ENCODE measurements around the gene DLL4.
A peak's percentile ranks its signal among the peaks of the same experiment; 100 is the strongest.

Gene DLL4

GRCh38 chr15:40906091-40906990 lies 22.8 kb upstream of the DLL4 start:
- peak; percentile 62 for DNase-seq (ENCODE audit: low read depth)

GRCh38 chr15:40906991-40907802 lies 21.9 kb upstream of the DLL4 start:
- no peak for DNase-seq (ENCODE audit: low read depth)

DNA sequence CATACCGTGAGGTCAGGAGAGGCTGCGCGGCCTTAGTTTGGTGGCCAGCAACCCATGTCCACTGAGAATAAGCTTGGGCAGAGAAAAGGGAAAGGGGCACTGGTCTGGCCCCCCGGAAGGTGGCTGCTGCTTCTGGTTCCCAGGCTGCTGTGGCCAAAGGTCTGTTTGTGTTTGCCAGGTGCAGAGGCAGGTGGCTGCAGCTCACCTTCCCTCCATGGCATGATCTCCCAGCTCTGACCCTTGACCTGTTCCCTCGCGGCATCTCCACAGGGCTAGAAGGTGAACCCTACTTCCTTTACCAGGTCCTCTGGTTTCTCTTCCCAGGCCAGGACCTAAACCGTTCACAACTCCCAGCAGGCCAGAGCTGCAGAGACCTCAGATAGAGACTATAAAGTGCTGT lies 21.0 kb upstream of the DLL4 start:
- no peak for DNase-seq (ENCODE audit: low read depth)

DNA sequence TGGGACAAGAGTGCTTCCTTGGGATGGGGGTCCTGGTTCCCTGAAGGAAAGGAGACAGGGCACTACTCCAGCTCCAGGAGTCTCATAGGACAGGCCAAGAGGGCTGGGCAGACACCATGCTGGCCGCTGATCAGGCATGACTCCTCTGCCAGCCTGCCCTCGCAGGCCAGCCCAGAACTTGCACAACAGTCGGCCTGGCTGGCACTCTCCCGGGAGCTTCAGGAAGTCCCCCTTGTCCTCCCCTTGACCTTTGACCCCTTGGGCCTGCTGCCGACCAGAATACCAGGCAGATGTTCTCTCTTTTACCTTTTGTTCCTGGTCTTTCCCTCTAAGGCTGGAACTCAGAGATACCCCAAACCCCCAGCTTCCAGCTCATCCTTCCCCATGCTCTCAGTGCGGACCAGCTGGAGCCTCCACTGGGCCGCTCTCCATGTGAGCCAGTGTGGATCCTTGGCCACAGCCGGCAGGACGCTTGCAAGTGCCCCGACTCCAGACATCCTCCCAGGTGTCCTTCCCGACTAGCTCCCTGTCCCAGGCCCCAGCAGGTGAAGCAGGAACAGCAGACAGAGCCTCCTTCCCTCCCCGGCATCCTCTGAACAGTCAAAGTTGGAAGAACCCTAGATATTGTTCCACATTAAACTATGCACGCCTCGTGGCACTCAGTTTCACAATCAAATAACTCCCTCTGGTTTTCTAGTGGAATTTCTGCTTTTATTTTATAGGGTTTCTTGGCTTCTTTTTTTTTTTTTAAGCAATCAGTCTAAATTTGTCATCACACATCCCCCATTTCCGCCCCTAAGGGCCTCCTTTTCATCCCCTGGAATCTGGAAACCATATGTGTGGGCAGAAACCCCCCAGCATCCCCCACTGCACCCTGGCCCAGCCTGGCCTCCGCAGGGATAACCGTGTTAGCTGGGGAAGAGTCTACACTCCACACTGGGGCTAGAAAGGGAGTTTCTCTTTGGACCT lies 19.2 kb upstream of the DLL4 start:
- DNase-seq (ENCODE audit: low read depth): no peak

- no peak for DNase-seq (ENCODE audit: low read depth)
Observed at GRCh38 chr15:40911141-40911540, 18.0 kb upstream of the DLL4 start.

- DNase-seq (ENCODE audit: low read depth): no peak
Observed at GRCh38 chr15:40911693-40912092, 17.4 kb upstream of the DLL4 start.

- DNase-seq (ENCODE audit: low read depth): no peak
Observed at GRCh38 chr15:40912478-40912877, 16.7 kb upstream of the DLL4 start.

DNA sequence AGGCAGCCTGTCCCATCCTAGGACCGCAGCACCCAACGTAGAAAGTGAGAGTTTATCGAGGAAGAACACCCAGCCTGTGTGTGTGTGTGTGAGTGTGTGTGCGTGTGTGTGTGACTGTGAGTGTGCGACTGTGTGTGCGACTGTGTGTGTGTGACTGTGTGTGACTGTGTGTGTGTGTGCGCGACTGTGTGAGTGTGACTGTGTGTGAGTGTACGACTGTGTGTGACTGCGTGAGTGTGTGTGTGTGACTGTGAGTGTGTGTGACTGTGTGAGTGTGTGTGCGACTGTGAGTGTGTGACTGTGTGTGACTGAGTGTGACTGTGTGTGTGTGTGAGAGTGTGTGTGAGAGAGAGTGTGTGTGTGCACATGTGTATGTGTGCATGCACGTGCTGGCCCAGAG lies 15.1 kb upstream of the DLL4 start:
- DNase-seq (ENCODE audit: low read depth): no peak

DNA sequence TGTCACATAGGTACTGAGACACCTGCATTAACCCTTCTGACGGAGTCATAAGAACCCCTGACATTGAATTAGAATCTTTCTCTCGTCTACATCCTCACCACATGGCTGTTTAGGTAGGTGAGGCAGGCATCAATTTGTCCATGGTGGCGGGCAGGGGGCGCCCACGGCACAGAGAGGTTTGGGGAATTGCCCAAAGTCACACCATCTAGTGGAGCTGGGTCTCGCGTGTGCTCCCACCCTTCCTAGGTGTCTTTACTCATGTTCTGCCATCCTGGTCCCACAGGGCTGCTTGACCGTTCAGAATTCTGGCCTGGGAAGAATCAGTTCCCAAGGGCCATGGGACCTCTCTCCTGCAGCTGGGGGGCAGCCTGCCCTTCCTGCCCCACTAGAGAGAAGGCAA lies 14.7 kb upstream of the DLL4 start:
- DNase-seq (ENCODE audit: low read depth): no peak

- no peak for DNase-seq (ENCODE audit: low read depth)
Observed at GRCh38 chr15:40915116-40915661, 14.0 kb upstream of the DLL4 start.

DNA sequence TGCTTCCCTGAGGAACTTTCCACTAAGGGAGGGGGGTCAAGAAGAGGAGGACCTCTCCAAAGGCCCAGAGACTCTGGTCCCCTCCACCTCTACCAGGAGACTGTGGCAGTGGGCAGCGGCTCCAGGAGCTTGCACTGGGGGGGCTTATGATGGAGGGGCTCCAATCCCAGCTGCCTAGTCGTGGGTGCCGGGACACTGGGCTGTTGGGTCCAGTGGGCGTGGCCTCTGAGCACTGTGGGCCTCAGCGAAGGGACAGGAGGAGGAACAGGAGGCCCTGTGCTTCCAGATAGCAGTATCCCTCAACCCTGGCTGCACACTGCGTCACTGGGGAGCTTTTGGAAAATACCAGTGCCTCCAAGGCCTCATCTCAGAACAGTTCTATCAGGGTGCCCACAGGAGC lies 13.5 kb upstream of the DLL4 start:
- DNase-seq (ENCODE audit: low read depth): no peak

DNA sequence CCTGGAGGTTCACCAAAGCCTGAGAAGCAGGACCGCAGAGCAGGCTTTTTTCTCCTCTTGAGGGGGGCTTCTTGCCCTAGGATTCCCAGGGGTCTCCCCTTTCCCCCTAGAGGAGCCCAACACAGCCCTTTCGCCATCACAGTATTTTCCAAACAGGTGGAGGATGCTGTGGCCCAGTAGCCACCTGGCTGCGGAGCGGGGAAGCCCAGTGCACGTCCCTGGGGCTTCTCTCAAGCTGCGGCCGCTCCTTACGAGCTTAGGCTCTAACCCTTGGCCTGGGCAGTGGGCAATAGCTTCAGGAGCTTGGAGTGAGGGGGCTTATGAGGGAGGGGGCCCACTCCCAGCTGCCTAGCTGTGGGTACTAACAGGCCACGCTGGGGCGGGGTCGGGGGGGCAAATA lies 11.6 kb upstream of the DLL4 start:
- DNase-seq (ENCODE audit: low read depth): no peak

DNA sequence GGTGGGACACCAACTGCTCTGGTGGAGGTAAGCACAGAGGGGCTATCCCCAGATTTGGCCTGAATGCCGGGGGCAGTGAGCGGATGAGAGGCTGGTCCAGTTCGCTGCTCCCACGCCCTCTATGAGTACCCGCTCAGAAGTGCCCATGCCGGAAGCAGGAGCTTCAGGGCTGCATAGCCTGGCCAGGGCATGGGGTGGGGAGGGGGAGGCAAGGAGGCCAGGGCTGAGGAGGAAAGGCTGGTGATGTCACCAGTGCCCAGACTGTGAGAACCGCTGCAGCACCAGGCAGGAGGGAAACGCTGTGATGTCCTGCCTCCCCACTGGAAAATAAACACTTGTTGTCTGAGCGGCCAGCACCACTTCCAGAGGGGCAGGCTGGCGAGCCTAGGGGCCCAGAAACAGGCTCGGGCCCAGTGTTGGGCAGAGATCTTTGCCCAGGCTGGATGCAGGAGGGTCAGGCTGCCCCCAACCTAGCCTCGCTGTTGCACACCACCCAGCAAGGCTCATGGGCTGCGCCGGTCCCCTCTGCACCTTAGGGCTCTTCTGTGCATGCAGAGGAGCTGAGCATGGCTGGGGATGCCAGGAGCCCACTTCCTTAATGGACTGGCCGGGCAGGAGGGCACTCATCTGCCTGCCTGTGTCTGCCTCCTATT lies 10.9 kb upstream of the DLL4 start:
- DNase-seq (ENCODE audit: low read depth): no peak

GRCh38 chr15:40918799-40919392 lies 10.2 kb upstream of the DLL4 start:
- DNase-seq (ENCODE audit: low read depth): no peak

DNA sequence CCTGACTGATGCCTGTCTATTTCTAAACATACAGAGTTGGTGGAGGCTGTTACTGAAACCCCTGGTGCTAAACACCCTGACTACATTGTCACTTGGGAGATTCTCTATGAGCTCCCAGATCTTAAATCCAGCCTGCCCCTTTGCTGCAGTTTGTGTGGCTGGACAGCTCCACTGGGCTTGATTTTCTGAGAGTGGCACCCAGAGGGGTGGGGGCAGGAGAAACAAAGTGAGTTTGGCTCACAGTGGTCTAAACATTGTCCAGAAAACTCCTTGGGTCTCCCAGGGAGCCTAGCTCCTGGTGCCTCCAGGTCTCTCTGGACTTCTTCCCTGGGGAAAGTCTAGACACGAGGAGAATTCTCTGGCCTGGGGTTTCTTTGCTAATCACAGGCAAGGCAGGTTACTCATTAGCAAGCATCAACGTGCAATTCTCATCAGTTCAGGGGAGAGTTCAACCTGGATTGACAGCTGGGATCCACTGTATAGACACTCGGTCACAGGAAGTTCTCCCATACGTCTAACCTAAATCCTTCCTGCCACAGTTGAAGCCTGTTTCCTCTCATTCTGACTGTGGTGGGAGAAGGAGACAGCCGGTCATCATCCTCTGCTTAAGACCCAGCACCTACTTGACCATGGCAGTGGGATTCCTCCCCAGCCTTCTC lies 7.1 kb upstream of the DLL4 start:
- no peak for DNase-seq (ENCODE audit: low read depth)

DNA sequence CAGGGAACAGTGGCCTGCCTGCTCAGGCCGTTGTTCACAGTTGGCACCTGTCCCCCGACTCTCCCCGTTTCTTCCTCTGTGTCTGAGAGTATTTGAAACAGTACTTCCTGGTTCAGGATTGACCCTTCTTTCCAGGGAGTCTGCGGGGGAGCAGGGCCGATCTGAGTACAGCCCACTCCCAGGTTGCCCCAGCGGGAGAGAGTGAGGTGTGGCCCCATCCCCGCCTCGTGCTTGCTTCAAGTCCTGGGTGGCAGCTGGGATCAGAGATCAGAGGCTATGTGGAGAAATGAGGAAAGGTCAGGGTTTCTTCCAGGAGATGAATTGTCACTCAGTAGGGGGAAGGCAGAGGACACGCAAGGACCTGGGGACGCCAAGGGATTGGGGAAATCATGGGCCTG lies 6.5 kb upstream of the DLL4 start:
- DNase-seq (ENCODE audit: low read depth): no peak

GRCh38 chr15:40923551-40923950 lies 5.6 kb upstream of the DLL4 start:
- no peak for DNase-seq (ENCODE audit: low read depth)

GRCh38 chr15:40925495-40925862 lies 3.7 kb upstream of the DLL4 start:
- DNase-seq (ENCODE audit: low read depth): no peak

DNA sequence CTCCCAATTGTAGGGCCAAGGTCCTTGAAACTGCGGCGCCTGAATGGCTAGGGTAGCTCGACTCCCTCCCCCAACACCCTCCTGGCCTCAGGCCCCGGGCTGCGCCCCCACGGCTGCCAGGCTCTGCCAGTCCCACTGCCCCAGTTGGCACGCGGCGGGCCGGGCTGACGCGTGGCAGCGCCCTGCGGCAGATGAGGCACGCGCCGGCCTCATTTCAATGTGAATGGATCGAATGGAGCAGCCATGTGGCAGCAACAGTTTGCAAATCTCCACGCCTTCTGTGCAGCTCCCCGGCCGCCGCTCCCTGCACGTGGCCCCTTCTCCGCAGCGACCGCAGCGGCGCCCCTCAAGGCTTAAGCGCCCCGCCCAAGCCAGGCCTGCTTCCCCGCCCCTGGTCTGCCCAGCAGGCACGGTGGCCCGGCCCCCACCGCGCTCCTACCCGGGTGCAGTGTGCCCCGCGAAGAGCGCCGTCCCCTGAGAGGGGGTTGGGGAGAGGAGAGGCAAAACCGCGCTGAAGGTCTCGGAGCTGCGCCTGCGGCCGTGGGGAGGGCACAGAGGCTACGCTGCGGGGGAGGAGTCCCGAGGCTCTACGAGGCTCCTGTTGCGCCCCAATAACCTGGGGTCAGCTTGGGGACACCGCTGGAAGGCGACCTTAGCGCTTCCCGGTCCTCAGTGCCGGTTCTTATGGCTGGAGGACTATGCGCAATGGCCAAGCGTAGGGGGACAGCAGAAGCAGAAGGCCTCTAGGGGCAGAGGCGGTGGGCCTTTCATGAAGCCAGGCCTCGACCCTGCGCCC lies 3.1 kb upstream of the DLL4 start:
- no peak for DNase-seq (ENCODE audit: low read depth)
